GM06990 (cell line): ENCODE measurements around the gene OGDH.

Experiments used
- DNase-seq: peaks from one replicate; pipeline ENCODE4 v3.0.0-alpha.2; 2011; ENCODE audit not compliant: insufficient read length; ENCODE audit errors: extremely low read depth
- H3K27me3 ChIP-seq: replicated peaks from 2 replicates; pipeline ENCODE4 v1.6.0; 2011; ENCODE audit warnings: low read length; ENCODE audit not compliant: control insufficient read depth, insufficient read depth
- H3K36me3 ChIP-seq: 2 replicates; pipeline ENCODE4 v1.5.1; 2011; ENCODE audit warnings: low read length; ENCODE audit not compliant: control insufficient read depth, insufficient read depth
- H3K4me3 ChIP-seq: replicated peaks from 2 replicates; pipeline ENCODE4 v1.5.1; 2011; ENCODE audit warnings: low read depth, mild to moderate bottlenecking, control low read depth, low read length
- CTCF ChIP-seq: IDR thresholded peaks from 2 replicates; pipeline ENCODE4 v1.5.1; 2011; ENCODE audit warnings: low read length, control low read depth, mild to moderate bottlenecking, inconsistent platforms; ENCODE audit not compliant: insufficient read depth, poor library complexity, severe bottlenecking

Gene OGDH

GRCh38 chr7:44705434-44705833, 99.0 kb downstream of the OGDH start:
- no peaks in the 10 kb centered on the region for H3K27me3 ChIP-seq
- no peak for DNase-seq
- TF ChIP-seq CTCF, result no peak
- H3K36me3 ChIP-seq, result peaks cover 32% of the 10 kb centered on the region
- H3K4me3 ChIP-seq, result no peak overlapping the region

GRCh38 chr7:44706788-44707557, 100.5 kb downstream of the OGDH start:
- DNase-seq, result no peak
- Histone ChIP-seq H3K27me3 (no peaks in the 10 kb centered on the region), H3K36me3 (peaks cover 25% of the 10 kb centered on the region), H3K4me3 (no peak overlapping the region)
- no peak for TF ChIP-seq CTCF

- no peak for TF ChIP-seq CTCF
- DNase-seq, result no peak
- peaks cover 22% of the 10 kb centered on the region for H3K36me3 ChIP-seq
- no peak overlapping the region for H3K4me3 ChIP-seq
- H3K27me3 ChIP-seq, result no peaks in the 10 kb centered on the region
These were observed 101.3 kb downstream of the OGDH start for GRCh38 chr7:44707558-44708230.

GRCh38 chr7:44709011-44709915, 102.8 kb downstream of the OGDH start:
- no peak for DNase-seq
- no peaks in the 10 kb centered on the region for H3K27me3 ChIP-seq
- H3K36me3 ChIP-seq, result peaks cover 22% of the 10 kb centered on the region
- H3K4me3 ChIP-seq, result no peak overlapping the region
- no peak for TF ChIP-seq CTCF

- DNase-seq, result no peak
- Histone ChIP-seq H3K27me3 (no peaks in the 10 kb centered on the region), H3K4me3 (no peak overlapping the region), H3K36me3 (peaks cover 22% of the 10 kb centered on the region)
- no peak for TF ChIP-seq CTCF
These were observed 103.6 kb downstream of the OGDH start for GRCh38 chr7:44709945-44710596.
